Measurements from ENCODE around the gene GALNT10. TPM values are rescaled to one million over a fixed set of nuclear protein-coding genes. Genes with fewer than 3 reads are reported as not detected.

Gene GALNT10
- total RNA-seq, 2 donors from 2014 or later: 11.5 to 19.5 TPM

DNA sequence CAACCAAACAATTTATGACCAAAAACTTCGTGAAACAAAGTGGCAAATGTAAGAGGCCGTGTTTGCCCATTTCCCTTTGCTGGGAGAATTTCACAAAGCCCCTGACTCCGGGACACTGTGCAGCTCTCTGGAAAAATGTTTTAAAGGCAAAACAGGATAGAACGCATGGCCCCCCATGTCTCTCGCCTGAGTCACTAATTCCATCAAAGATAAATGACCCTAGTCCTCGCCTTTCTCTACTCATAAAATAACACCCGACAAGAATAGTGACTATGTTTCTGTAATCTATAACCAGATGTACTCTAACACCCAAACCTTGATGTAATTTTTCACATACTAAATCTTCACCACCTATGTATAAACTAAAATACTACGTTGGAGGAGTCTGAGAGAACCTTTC is 199.6 kb downstream of the GALNT10 start:
- DNase-seq: no peak
- Histone ChIP-seq H3K27me3 (no peaks in the 10 kb centered on the region), H3K9me3 (no peaks in the 10 kb centered on the region), H3K36me3 (replicated peaks in 1 of 2; ENCODE audit: insufficient read depth in 1 of 2, low read depth in 2 of 2) (no peaks in the 10 kb centered on the region), H3K4me1 (peaks cover 12% of the 10 kb centered on the region), H3K27ac (peak overlapping the region in 1 of 4 donors; percentile 20), H3K4me3 (no peak overlapping the region)
- WGBS, 2 donors: 69 to 81% methylated on average over 8 of the region's 8 CpGs
- no peak for TF ChIP-seq POLR2A (IDR thresholded peaks at IDR 0.05)
- TF ChIP-seq, protein P1, sequence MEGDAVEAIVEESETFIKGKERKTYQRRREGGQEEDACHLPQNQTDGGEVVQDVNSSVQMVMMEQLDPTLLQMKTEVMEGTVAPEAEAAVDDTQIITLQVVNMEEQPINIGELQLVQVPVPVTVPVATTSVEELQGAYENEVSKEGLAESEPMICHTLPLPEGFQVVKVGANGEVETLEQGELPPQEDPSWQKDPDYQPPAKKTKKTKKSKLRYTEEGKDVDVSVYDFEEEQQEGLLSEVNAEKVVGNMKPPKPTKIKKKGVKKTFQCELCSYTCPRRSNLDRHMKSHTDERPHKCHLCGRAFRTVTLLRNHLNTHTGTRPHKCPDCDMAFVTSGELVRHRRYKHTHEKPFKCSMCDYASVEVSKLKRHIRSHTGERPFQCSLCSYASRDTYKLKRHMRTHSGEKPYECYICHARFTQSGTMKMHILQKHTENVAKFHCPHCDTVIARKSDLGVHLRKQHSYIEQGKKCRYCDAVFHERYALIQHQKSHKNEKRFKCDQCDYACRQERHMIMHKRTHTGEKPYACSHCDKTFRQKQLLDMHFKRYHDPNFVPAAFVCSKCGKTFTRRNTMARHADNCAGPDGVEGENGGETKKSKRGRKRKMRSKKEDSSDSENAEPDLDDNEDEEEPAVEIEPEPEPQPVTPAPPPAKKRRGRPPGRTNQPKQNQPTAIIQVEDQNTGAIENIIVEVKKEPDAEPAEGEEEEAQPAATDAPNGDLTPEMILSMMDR (IDR thresholded peaks at IDR 0.05): no peak
- intact Hi-C loops (cut with DNase I): loop anchor here (10.0 kb wide), 1 partner anchor 205 kb away; no protein-coding TSS in a partner anchor
- no peak for ATAC-seq

DNA sequence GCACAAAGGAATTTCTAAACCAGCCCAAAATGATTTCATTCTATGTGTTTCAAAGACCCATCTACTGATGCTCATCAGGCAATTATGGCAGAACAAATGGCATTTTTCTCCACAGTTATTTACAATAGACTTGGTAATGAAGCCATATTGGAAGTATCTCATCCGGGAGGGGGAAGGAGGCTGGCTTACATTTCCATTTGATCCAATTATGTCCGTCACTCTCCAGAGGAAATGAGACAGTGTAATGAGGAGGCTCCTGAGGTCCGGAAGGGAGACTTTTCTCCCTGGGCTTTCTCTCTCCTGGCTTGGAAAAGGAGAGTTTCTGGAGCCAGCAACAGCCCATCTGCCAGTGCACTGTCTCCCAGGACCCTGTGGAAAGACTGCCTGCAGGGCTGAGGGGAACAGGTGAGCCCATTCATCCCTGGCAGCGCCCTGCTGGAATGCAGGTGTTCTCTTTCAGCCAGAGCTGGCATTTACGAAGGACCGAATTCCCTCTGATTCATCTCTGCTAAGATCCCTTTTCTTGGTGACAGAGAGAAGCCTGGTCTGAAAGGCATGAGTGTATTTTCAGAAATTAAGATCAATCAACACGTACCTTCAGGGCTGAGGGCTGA is 200.3 kb downstream of the GALNT10 start:
- no peak for DNase-seq
- peaks cover 12% of the 10 kb centered on the region for H3K4me1 ChIP-seq
- no peak for ATAC-seq
- peak overlapping the region in 1 of 4 donors; percentile 20 for H3K27ac ChIP-seq
- H3K27me3 ChIP-seq: no peaks in the 10 kb centered on the region
- WGBS, 2 donors: 86 to 93% methylated on average over 6 to 7 of the region's 7 CpGs
- no peak overlapping the region for H3K4me3 ChIP-seq
- H3K36me3 ChIP-seq (replicated peaks in 1 of 2; ENCODE audit: insufficient read depth in 1 of 2, low read depth in 2 of 2): no peaks in the 10 kb centered on the region
- TF ChIP-seq, protein P1 (IDR thresholded peaks at IDR 0.05): no peak
- TF ChIP-seq POLR2A (IDR thresholded peaks at IDR 0.05): no peak
- no peaks in the 10 kb centered on the region for H3K9me3 ChIP-seq
- intact Hi-C loops (cut with DNase I): loop anchor here (10.0 kb wide), 1 partner anchor 206 kb away; no protein-coding TSS in a partner anchor

DNA sequence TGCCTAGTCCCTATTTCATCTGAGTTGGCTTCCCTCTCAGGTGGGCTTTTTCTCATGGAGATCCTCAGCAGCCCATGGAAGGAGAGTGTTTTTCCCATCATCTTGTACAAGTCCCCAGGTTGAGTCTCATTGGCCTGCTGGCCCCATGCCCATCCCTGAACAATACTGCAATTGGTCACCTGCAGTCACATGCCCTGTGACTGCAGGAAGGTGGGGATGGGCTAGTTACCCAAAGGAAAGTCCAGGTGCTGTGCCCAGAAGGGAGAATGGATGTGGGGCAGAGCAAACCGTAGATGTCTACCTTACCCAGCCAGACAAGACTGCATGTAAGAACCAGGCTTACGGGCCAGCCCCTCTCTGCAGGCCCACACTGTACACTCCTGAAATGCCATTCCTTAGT is 201.3 kb downstream of the GALNT10 start:
- WGBS, 2 donors: 100% methylated on average over 2 of the region's 2 CpGs
- Histone ChIP-seq H3K4me1 (peaks cover 6% of the 10 kb centered on the region), H3K27me3 (no peaks in the 10 kb centered on the region), H3K27ac (no peak overlapping the region), H3K9me3 (no peaks in the 10 kb centered on the region), H3K4me3 (no peak overlapping the region), H3K36me3 (replicated peaks in 1 of 2; ENCODE audit: insufficient read depth in 1 of 2, low read depth in 2 of 2) (no peaks in the 10 kb centered on the region)
- DNase-seq: no peak
- no peak for ATAC-seq
- no peak for TF ChIP-seq POLR2A (IDR thresholded peaks at IDR 0.05)
- TF ChIP-seq, protein P1 (IDR thresholded peaks at IDR 0.05): no peak
- intact Hi-C loops (cut with DNase I): loop anchor here (10.0 kb wide), 1 partner anchor 207 kb away; no protein-coding TSS in a partner anchor

DNA sequence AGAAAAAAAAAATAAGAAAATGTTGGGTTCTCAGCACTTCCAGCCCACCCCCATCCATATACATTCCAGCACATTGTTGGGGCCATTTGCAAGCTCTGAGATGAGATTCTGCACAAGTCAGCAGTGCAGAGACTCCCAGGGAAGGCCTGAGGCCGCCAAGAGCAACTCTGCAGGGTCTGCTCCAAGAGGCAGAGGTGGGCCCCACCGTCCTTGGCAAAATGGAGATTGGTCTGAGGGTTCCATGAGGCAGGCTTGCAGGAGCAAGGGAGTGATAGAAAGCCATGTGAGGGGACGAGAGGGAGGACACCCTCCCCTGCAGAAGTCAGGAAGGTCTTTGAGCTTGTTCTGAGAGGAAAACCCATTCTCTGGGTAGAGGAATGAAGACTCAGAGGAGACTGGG is 203.3 kb downstream of the GALNT10 start:
- Histone ChIP-seq H3K27ac (no peak overlapping the region), H3K36me3 (replicated peaks in 1 of 2; ENCODE audit: insufficient read depth in 1 of 2, low read depth in 2 of 2) (no peaks in the 10 kb centered on the region), H3K4me1 (peaks cover 7% of the 10 kb centered on the region), H3K9me3 (no peaks in the 10 kb centered on the region), H3K27me3 (no peaks in the 10 kb centered on the region), H3K4me3 (no peak overlapping the region)
- TF ChIP-seq, protein P1 (IDR thresholded peaks at IDR 0.05): no peak
- TF ChIP-seq POLR2A (IDR thresholded peaks at IDR 0.05): no peak
- 78 to 81% methylated on average over 3 of the region's 3 CpGs for WGBS, 2 donors
- DNase-seq (no peak), ATAC-seq (no peak)
- intact Hi-C loops (cut with DNase I): loop anchor here (10.0 kb wide), 1 partner anchor 209 kb away; no protein-coding TSS in a partner anchor

DNA sequence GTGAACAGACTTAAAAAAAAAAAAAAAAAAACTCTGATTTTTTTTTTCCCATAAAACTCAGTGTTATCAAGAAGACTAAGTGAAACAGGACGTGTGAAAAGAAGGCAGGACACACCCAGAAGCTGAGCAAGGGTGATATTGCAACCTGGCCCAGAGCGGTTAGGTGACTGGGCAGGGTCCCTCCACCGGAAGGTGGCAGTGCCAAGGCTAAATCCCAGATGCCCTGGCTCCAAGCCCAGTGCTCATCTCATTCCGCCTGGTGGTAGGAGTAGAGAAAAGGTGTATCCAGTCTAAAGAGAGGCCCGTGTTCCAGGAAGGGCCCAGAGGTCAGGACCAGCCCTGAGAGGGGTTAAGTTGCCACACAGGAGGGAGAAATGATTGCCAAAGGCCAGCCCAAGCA is 203.8 kb downstream of the GALNT10 start:
- Histone ChIP-seq H3K27ac (no peak overlapping the region), H3K27me3 (no peaks in the 10 kb centered on the region), H3K9me3 (no peaks in the 10 kb centered on the region), H3K4me3 (no peak overlapping the region), H3K36me3 (replicated peaks in 1 of 2; ENCODE audit: insufficient read depth in 1 of 2, low read depth in 2 of 2) (no peaks in the 10 kb centered on the region), H3K4me1 (peaks cover 7% of the 10 kb centered on the region)
- intact Hi-C loops (cut with DNase I): loop anchor here (10.0 kb wide), 1 partner anchor 210 kb away; no protein-coding TSS in a partner anchor
- TF ChIP-seq POLR2A (IDR thresholded peaks at IDR 0.05): no peak
- TF ChIP-seq, protein P1 (IDR thresholded peaks at IDR 0.05): no peak
- DNase-seq: no peak
- ATAC-seq: no peak
- 78 to 79% methylated on average over 5 of the region's 5 CpGs for WGBS, 2 donors

All from body of pancreas (tissue), 4 donors.